SK-N-SH (cell line): Measurements from ENCODE around the gene TARS3. TPM values are rescaled to one million over a fixed set of nuclear protein-coding genes. Genes with fewer than 3 reads are reported as not detected.

Source experiments
- CTCF ChIA-PET: fragments of 300-600, 350-600 bp; formaldehyde crosslinking; extraction: SDS; loops from one replicate; lab custom pipeline; 2021; lab: Yijun Ruan, JAX
- POLR2A ChIA-PET: fragments of 350-600 bp; sonication (Branson Sonifier 250); formaldehyde crosslinking; extraction: SDS; loops from one replicate; lab custom pipeline; 2020; ENCODE audit warnings: antibody characterized with exemption, inconsistent platforms; lab: Yijun Ruan, JAX
- DNase-seq: peaks from one replicate; pipeline ENCODE4 v3.0.0; 2012
- H2AFZ ChIP-seq: fragments of 200-600 bp; sonication (generic); 2 replicates; pipeline ENCODE4 v1.8.1; 2016; ENCODE audit warnings: antibody characterized with exemption, mild to moderate bottlenecking, low read depth
- H3F3A ChIP-seq: fragments of 200-600 bp; sonication (generic); replicated peaks from 2 replicates; pipeline ENCODE3; 2016; ENCODE audit warnings: antibody characterized with exemption, mild to moderate bottlenecking; ENCODE audit not compliant: insufficient read depth
- H3K27ac ChIP-seq, 2 experiments: fragments of 200-500 bp in 1 of 2; fragments of 200-600 bp in 1 of 2; sonication (Bioruptor generic) in 1 of 2; sonication (generic), shearing (Covaris generic) in 1 of 2; 2 replicates each; pipeline versions ENCODE4 v1.5.1 to v1.6.1; 2014 to 2016; ENCODE audit warnings: low read depth in 2 of 2, inconsistent platforms in 1 of 2, low read length in 1 of 2, mild to moderate bottlenecking in 1 of 2, mixed read lengths in 1 of 2
- H3K27me3 ChIP-seq: fragments of 200-600 bp; sonication (generic), shearing (Covaris generic); 2 replicates; pipeline ENCODE4 v1.6.1; 2016; ENCODE audit warnings: mixed run types; ENCODE audit not compliant: insufficient read depth
- H3K36me3 ChIP-seq, 2 experiments: fragments of 200-500 bp in 1 of 2; fragments of 200-600 bp in 1 of 2; sonication (Bioruptor generic) in 1 of 2; sonication (generic) in 1 of 2; replicated peaks in 1 of 2; 2 replicates each; pipeline versions ENCODE3 to v1.5.1; 2014 to 2016; ENCODE audit warnings: low read length in 1 of 2, mild to moderate bottlenecking in 1 of 2; ENCODE audit not compliant: insufficient read depth in 2 of 2, control insufficient read depth in 1 of 2
- H3K4me1 ChIP-seq, 2 experiments: fragments of 200-500 bp in 1 of 2; fragments of 200-600 bp in 1 of 2; sonication (Bioruptor generic) in 1 of 2; sonication (generic), shearing (Covaris generic) in 1 of 2; 2 replicates each; pipeline versions ENCODE4 v1.5.1 to v1.6.1; 2014 to 2016; ENCODE audit warnings: low read depth in 1 of 2, low read length in 1 of 2, mixed run types in 1 of 2; ENCODE audit not compliant: insufficient read depth in 2 of 2, control insufficient read depth in 1 of 2
- H3K4me2 ChIP-seq: fragments of 200-600 bp; sonication (generic), shearing (Covaris generic); 2 replicates; pipeline ENCODE4 v1.6.1; 2017; ENCODE audit warnings: mixed run types
- H3K4me3 ChIP-seq, 2 experiments: fragments of 200-500 bp in 1 of 2; fragments of 200-600 bp in 1 of 2; sonication (Bioruptor generic) in 1 of 2; sonication (generic), shearing (Covaris generic) in 1 of 2; 2 replicates each; pipeline versions ENCODE4 v1.5.1 to v1.8.1; 2014 to 2016; ENCODE audit warnings: low read depth in 2 of 2, inconsistent platforms in 1 of 2, low read length in 1 of 2, mild to moderate bottlenecking in 1 of 2, mixed read lengths in 1 of 2, moderate library complexity in 1 of 2
- H3K79me2 ChIP-seq: fragments of 200-600 bp; sonication (generic); 2 replicates; pipeline ENCODE4 v1.8.1; 2017; ENCODE audit warnings: mild to moderate bottlenecking; ENCODE audit not compliant: insufficient read depth
- H3K9ac ChIP-seq: fragments of 200-600 bp; sonication (generic); 2 replicates; pipeline ENCODE4 v1.6.1; 2017; ENCODE audit warnings: mixed run types
- H3K9me2 ChIP-seq: fragments of 200-600 bp; sonication (generic); 2 replicates; pipeline ENCODE4 v1.6.1; 2017; ENCODE audit warnings: mixed run types
- H3K9me3 ChIP-seq: fragments of 200-600 bp; sonication (generic); 2 replicates; pipeline ENCODE4 v1.6.1; 2017; ENCODE audit warnings: mixed run types, mild to moderate bottlenecking, moderate library complexity
- H4K20me1 ChIP-seq: fragments of 200-600 bp; sonication (generic); 2 replicates; pipeline ENCODE4 v1.6.1; 2017; ENCODE audit warnings: mild to moderate bottlenecking, mixed run types; ENCODE audit not compliant: insufficient read depth
- CHD2 ChIP-seq: fragments of 150-350 bp; IDR thresholded peaks from 2 replicates; pipeline ENCODE4 v1.6.1; 2018; ENCODE audit warnings: low read length; ENCODE audit not compliant: partially characterized antibody
- ELF1 ChIP-seq: IDR thresholded peaks from 2 replicates; pipeline ENCODE4 v1.4.0; 2012
- EP300 ChIP-seq, 2 experiments: IDR thresholded peaks; 2 replicates each; pipeline versions ENCODE4 v1.4.0 to v1.6.1; 2012; ENCODE audit warnings: borderline replicate concordance in 1 of 2, low read depth in 1 of 2, low read length in 1 of 2
- FOSL2 ChIP-seq: IDR thresholded peaks from 2 replicates; pipeline ENCODE4 v1.4.0; 2012; ENCODE audit warnings: low read depth, mild to moderate bottlenecking, moderate library complexity, borderline replicate concordance
- JUND ChIP-seq: IDR thresholded peaks from 2 replicates; pipeline ENCODE4 v1.4.0; 2012
- MEF2A ChIP-seq: IDR thresholded peaks from 2 replicates; pipeline ENCODE4 v1.4.0; 2012; ENCODE audit warnings: low read depth, borderline replicate concordance
- MXI1 ChIP-seq: IDR thresholded peaks from 2 replicates; pipeline ENCODE4 v1.6.1; 2012; ENCODE audit warnings: mild to moderate bottlenecking, low read depth, low read length, improper control_type of control experiment
- NFIC ChIP-seq: IDR thresholded peaks from 2 replicates; pipeline ENCODE4 v1.4.0; 2012; ENCODE audit warnings: borderline replicate concordance
- POLR2AphosphoS5 ChIP-seq: IDR thresholded peaks from 2 replicates; pipeline ENCODE4 v1.6.1; 2012; ENCODE audit warnings: low read depth, low read length
- RCOR1 ChIP-seq: fragments of 150-350 bp; IDR thresholded peaks from 2 replicates; pipeline ENCODE4 v1.6.1; 2017; ENCODE audit warnings: antibody characterized with exemption, low read length
- REST ChIP-seq: IDR thresholded peaks from 2 replicates; pipeline ENCODE4 v1.6.1; 2012; ENCODE audit warnings: mild to moderate bottlenecking, low read depth, low read length, moderate library complexity
- RXRA ChIP-seq: IDR thresholded peaks from 2 replicates; pipeline ENCODE4 v1.4.0; 2012; ENCODE audit warnings: low read depth, mild to moderate bottlenecking, borderline replicate concordance
- SMC3 ChIP-seq: IDR thresholded peaks from 2 replicates; pipeline ENCODE4 v1.6.1; 2012; ENCODE audit warnings: low read depth, low read length, improper control_type of control experiment
- TCF12 ChIP-seq: IDR thresholded peaks from 2 replicates; pipeline ENCODE4 v1.4.0; 2012
- TEAD4 ChIP-seq: IDR thresholded peaks from 2 replicates; pipeline ENCODE4 v1.4.0; 2012; ENCODE audit warnings: mild to moderate bottlenecking, borderline replicate concordance; ENCODE audit not compliant: insufficient read depth
- ZBTB33 ChIP-seq: IDR thresholded peaks from 2 replicates; pipeline ENCODE4 v1.4.0; 2012; ENCODE audit warnings: low read depth, borderline replicate concordance
- WGBS: methylation state at CpG from one replicate; pipeline ENCODE4 v1.1.6; 2017; ENCODE audit warnings: low lambda C conversion rate; 5-methylcytosine and 5-hydroxymethylcytosine counted together
- polyA plus RNA-seq, 3 experiments: library from polyadenylated mRNA; depleted of rRNA; stranded (reverse); fragments of >200 nt; gene quantifications; 2 replicates each; pipeline ENCODE4 v1.2.3, GENCODE V29; 2012
- TF ChIP-seq, protein P1 (sequence below): IDR thresholded peaks from 2 replicates; pipeline ENCODE4; 2012
- TF ChIP-seq, protein P2 (sequence below): IDR thresholded peaks from 2 replicates; pipeline ENCODE4 v1.4.0; 2012; ENCODE audit warnings: low read depth

The TARS3 gene
- polyA plus RNA-seq, 1 of the 3 experiments (the other 2 are of a cell fraction) = 3.5 TPM

GRCh38 chr15:101684384-101684783 lies 39.9 kb downstream of the TARS3 start:
- TF ChIP-seq TEAD4 = peak; percentile 61; the same call in 1 of the 2 replicates
- TF ChIP-seq JUND = peak; percentile 84
- peak; percentile 93 for TF ChIP-seq TCF12
- TF ChIP-seq NFIC = peak; percentile 10; the same call in 1 of the 2 replicates
- TF ChIP-seq, protein P1, sequence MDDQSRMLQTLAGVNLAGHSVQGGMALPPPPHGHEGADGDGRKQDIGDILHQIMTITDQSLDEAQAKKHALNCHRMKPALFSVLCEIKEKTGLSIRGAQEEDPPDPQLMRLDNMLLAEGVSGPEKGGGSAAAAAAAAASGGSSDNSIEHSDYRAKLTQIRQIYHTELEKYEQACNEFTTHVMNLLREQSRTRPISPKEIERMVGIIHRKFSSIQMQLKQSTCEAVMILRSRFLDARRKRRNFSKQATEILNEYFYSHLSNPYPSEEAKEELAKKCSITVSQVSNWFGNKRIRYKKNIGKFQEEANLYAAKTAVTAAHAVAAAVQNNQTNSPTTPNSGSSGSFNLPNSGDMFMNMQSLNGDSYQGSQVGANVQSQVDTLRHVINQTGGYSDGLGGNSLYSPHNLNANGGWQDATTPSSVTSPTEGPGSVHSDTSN = peak; percentile 79
- peak; percentile 86 for TF ChIP-seq FOSL2
- peak; percentile 82; the same call in 1 of the 2 replicates for TF ChIP-seq POLR2AphosphoS5
- TF ChIP-seq, protein P2, sequence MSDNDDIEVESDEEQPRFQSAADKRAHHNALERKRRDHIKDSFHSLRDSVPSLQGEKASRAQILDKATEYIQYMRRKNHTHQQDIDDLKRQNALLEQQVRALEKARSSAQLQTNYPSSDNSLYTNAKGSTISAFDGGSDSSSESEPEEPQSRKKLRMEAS = 0 out of 2 replicates have a peak, but pooled peaks have one; percentile 13
- no peak for TF ChIP-seq ELF1
- TF ChIP-seq CHD2 = no peak
- TF ChIP-seq EP300 (IDR thresholded peaks at IDR 0.05; ENCODE audit: borderline replicate concordance in 1 of 2, low read depth in 1 of 2, low read length in 1 of 2) = peak in 1 of 2 experiments; percentile 66; a peak in 2 of 4 replicates
- Histone ChIP-seq H3K79me2 (no peaks in the 10 kb centered on the region), H3K4me3 (no peak overlapping the region), H3K9me2 (no peaks in the 10 kb centered on the region), H2AFZ (no peak overlapping the region), H3K36me3 (peaks cover 32 to 52% of the 10 kb centered on the region in 2 experiments), H3K9me3 (no peaks in the 10 kb centered on the region), H3K27me3 (no peaks in the 10 kb centered on the region), H4K20me1 (no peaks in the 10 kb centered on the region), H3K27ac (peak overlapping the region; percentile 31 to 65; a peak in 3 of 4 replicates), H3K4me1 (peaks cover 0 to 11% of the 10 kb centered on the region in 2 experiments; a peak in 2 of 4 replicates), H3K4me2 (no peak overlapping the region), H3F3A (peaks cover 7% of the 10 kb centered on the region), H3K9ac (no peak overlapping the region)
- no peak for DNase-seq
- POLR2A ChIA-PET = no interaction called here
- CTCF ChIA-PET = no interaction called here
- WGBS = 9% methylated on average over 1 of the region's 1 CpG

GRCh38 chr15:101679806-101680205 lies 44.5 kb downstream of the TARS3 start:
- peaks cover 23 to 53% of the 10 kb centered on the region in 2 experiments for H3K36me3 ChIP-seq
- no peaks in the 10 kb centered on the region for H3K79me2 ChIP-seq
- DNase-seq = no peak
- H2AFZ ChIP-seq = no peak overlapping the region
- H3K9me2 ChIP-seq = no peaks in the 10 kb centered on the region
- H3K4me3 ChIP-seq = no peak overlapping the region
- H3K4me1 ChIP-seq = peaks cover 3 to 9% of the 10 kb centered on the region in 2 experiments
- no peak overlapping the region for H3K9ac ChIP-seq
- ChIA-PET POLR2A (no interaction called here), CTCF (no interaction called here)
- no peaks in the 10 kb centered on the region for H3K27me3 ChIP-seq
- peaks cover 28% of the 10 kb centered on the region for H3F3A ChIP-seq
- H3K4me2 ChIP-seq = no peak overlapping the region
- H4K20me1 ChIP-seq = no peaks in the 10 kb centered on the region
- peak overlapping the region in 1 of 2 experiments; percentile 11; a peak in 1 of 4 replicates for H3K27ac ChIP-seq
- 74% methylated on average over 2 of the region's 2 CpGs for WGBS
- no peaks in the 10 kb centered on the region for H3K9me3 ChIP-seq
- TF ChIP-seq MEF2A (no peak), ZBTB33 (no peak), RXRA (no peak), SMC3 (no peak), MXI1 (no peak), RCOR1 (no peak), REST (no peak)
- TF ChIP-seq, protein P1 = no peak
- TF ChIP-seq, protein P2 = no peak
